CD14-positive monocyte (primary cell): ENCODE data around the gene SHC2. TPM values are rescaled to one million over a fixed set of nuclear protein-coding genes. Genes with fewer than 3 reads are reported as not detected.

Source experiments
- DNase-seq, 3 donors: peaks; one replicate each; pipeline ENCODE4 v3.0.0-alpha.2; 2011 to 2022
- H2AFZ ChIP-seq: 2 replicates; pipeline ENCODE4 v1.6.0; 2012; ENCODE audit warnings: mild to moderate bottlenecking, low read depth, low read length, inconsistent platforms; ENCODE audit not compliant: insufficient read depth, poor library complexity, severe bottlenecking
- H3K27ac ChIP-seq, 2 donors: 1 replicate in 1 of 2; 2 replicates in 1 of 2; pipeline ENCODE4 v1.5.1; 2012 to 2013; ENCODE audit warnings: low read length in 2 of 2, control low read depth in 1 of 2, inconsistent platforms in 1 of 2, low read depth in 1 of 2, mild to moderate bottlenecking in 1 of 2
- H3K27me3 ChIP-seq, 2 donors: one replicate each; pipeline versions ENCODE4 v1.6.0 to v1.6.1; 2011 to 2013; ENCODE audit warnings: low read length in 2 of 2; ENCODE audit not compliant: control insufficient read depth in 2 of 2, insufficient read depth in 2 of 2
- H3K36me3 ChIP-seq, 2 donors: replicated peaks in 1 of 2; 1 replicate in 1 of 2; 2 replicates in 1 of 2; pipeline versions ENCODE4 v1.5.1 to v1.6.1; 2012 to 2013; ENCODE audit warnings: low read length in 2 of 2, control low read depth in 1 of 2, inconsistent platforms in 1 of 2, mild to moderate bottlenecking in 1 of 2; ENCODE audit not compliant: insufficient read depth in 2 of 2, control insufficient read depth in 1 of 2
- H3K4me1 ChIP-seq, 2 donors: 1 replicate in 1 of 2; 2 replicates in 1 of 2; pipeline versions ENCODE4 v1.5.1 to v1.6.1; 2012 to 2013; ENCODE audit warnings: low read length in 2 of 2, control low read depth in 1 of 2, inconsistent platforms in 1 of 2, mild to moderate bottlenecking in 1 of 2, moderate library complexity in 1 of 2; ENCODE audit not compliant: insufficient read depth in 2 of 2, control insufficient read depth in 1 of 2
- H3K4me2 ChIP-seq: replicated peaks from 2 replicates; pipeline ENCODE3; 2012; ENCODE audit warnings: low read length, moderate library complexity, mild to moderate bottlenecking; ENCODE audit not compliant: poor library complexity, severe bottlenecking; ENCODE audit errors: extremely low read depth
- H3K4me3 ChIP-seq, 3 experiments: fragments of 200-600 bp in 1 of 3; sonication (generic) in 1 of 3; replicated peaks in 1 of 3; 1 replicate in 2 of 3; 2 replicates in 1 of 3; pipeline ENCODE4 v1.5.1; 2011 to 2013; ENCODE audit warnings: low read length in 3 of 3, mild to moderate bottlenecking in 3 of 3, control low read depth in 2 of 3, low read depth in 2 of 3, inconsistent platforms in 1 of 3, moderate library complexity in 1 of 3
- H3K79me2 ChIP-seq: 2 replicates; pipeline ENCODE4 v1.6.0; 2012; ENCODE audit warnings: mild to moderate bottlenecking, control low read depth, inconsistent platforms, low read length, moderate library complexity; ENCODE audit not compliant: insufficient read depth
- H3K9ac ChIP-seq: 2 replicates; pipeline ENCODE4 v1.6.0; 2017; ENCODE audit warnings: low read length, mild to moderate bottlenecking; ENCODE audit not compliant: insufficient read depth, poor library complexity, severe bottlenecking
- H3K9me3 ChIP-seq, 2 donors: replicated peaks in 1 of 2; 1 replicate in 1 of 2; 2 replicates in 1 of 2; pipeline versions ENCODE4 v1.5.1 to v1.6.1; 2012 to 2013; ENCODE audit warnings: low read length in 2 of 2, control low read depth in 1 of 2; ENCODE audit not compliant: control insufficient read depth in 1 of 2, insufficient read depth in 1 of 2
- H4K20me1 ChIP-seq: 2 replicates; pipeline ENCODE4 v1.6.0; 2012; ENCODE audit warnings: mild to moderate bottlenecking, low read length, control low read depth, moderate library complexity; ENCODE audit not compliant: insufficient read depth
- H3K27ac Mint-ChIP-seq, 7 donors: one replicate each; pipeline ENCODE4 v1.8.0; 2020; ENCODE audit warnings: mild to moderate bottlenecking in 7 of 7, mixed read lengths in 7 of 7, moderate library complexity in 6 of 7, inconsistent platforms in 2 of 7
- H3K27me3 Mint-ChIP-seq, 3 donors: one replicate each; pipeline ENCODE4 v1.8.0; 2021 to 2022; ENCODE audit warnings: low read depth in 3 of 3, mild to moderate bottlenecking in 3 of 3, mixed read lengths in 3 of 3, moderate library complexity in 3 of 3, inconsistent platforms in 1 of 3
- H3K36me3 Mint-ChIP-seq, 2 donors: one replicate each; pipeline ENCODE4 v1.8.0; 2020; ENCODE audit warnings: mixed read lengths in 2 of 2, inconsistent platforms in 1 of 2, mild to moderate bottlenecking in 1 of 2
- H3K4me1 Mint-ChIP-seq: one replicate; pipeline ENCODE4 v1.8.0; 2020; ENCODE audit warnings: mild to moderate bottlenecking, mixed read lengths
- H3K4me3 Mint-ChIP-seq, 2 donors: one replicate each; pipeline ENCODE4 v1.8.0; 2020; ENCODE audit warnings: mild to moderate bottlenecking in 2 of 2, mixed read lengths in 2 of 2, moderate library complexity in 1 of 2
- H3K9me3 Mint-ChIP-seq, 7 donors: one replicate each; pipeline ENCODE4 v1.8.0; 2020 to 2022; ENCODE audit warnings: mixed read lengths in 7 of 7, mild to moderate bottlenecking in 6 of 7, moderate library complexity in 6 of 7, inconsistent platforms in 2 of 7
- WGBS: methylation state at CpG from one replicate; pipeline ENCODE4 v1.1.5; 2013; ENCODE audit warnings: missing lambda C conversion rate; ENCODE audit not compliant: insufficient coverage; 5-methylcytosine and 5-hydroxymethylcytosine counted together
- intact Hi-C, 2 donors: fragments of 100-400 bp; cut with micrococcal nuclease; formaldehyde crosslinking; loops; one replicate each; pipeline versions ENCODE4 v1.15.0 to v1.15.1; 2023
- polyA plus RNA-seq, 3 donors: library from polyadenylated mRNA; depleted of rRNA in 1 of 3; unstranded in 2 of 3; stranded (reverse) in 1 of 3; fragments of 300-500 nt in 2 of 3; fragments of >200 nt in 1 of 3; fragmentation: Illumina TruSeq in 2 of 3; gene quantifications; 1 replicate in 2 of 3; 2 replicates in 1 of 3; pipeline ENCODE4 v1.2.3, GENCODE V29; 2012 to 2021
- TF ChIP-seq, protein P1 (sequence below): fragments of 200-600 bp; IDR thresholded peaks from one replicate; pipeline ENCODE4 v1.8.0; 2022; ENCODE audit warnings: antibody characterized with exemption, mild to moderate bottlenecking

The SHC2 gene
- polyA plus RNA-seq, 3 donors, result not detected

DNA sequence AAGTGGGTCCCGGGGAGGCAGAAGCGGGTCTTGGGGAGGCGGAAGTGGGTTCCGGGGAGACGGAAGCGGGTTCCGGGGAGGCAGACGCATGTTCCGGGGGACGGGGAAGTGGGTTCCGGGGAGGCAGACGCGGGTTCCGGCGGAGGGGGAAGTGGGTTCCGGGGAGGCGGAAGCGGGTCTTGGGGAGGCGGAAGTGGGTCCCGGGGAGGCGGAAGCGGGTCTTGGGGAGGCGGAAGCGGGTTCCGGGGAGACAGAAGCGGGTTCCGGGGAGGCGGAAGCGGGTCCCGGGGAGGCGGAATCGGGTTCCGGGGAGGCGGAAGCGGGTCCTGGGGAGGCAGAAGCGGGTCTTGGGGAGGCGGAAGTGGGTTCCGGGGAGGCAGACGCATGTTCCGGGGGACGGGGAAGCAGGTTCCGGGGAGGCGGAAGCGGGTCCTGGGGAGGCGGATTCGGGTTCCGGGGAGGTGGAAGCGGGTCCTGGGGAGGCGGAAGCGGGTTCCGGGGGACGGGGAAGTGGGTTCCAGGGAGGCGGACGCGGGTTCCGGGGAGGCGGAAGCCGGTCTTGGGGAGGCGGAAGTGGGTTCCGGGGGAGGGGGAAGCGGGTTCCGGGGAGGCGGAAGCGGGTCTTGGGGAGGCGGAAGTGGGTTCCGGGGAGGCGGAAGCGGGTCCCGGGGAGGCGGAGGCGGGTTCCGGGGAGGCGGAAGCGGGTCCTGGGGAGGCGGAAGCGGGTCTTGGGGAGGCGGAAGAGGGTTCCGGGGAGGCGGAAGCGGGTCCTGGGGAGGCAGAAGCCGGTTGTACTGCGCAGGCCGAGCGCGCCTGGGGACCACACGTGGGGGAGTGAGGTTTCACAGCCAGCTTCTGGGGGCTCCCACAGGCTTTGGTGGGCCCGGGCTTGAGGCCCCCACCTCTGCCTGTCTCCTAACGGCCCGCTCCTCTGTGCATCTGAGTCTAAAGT lies 2.5 kb downstream of the SHC2 start:
- Mint-ChIP-seq H3K9me3 (peaks cover 0 to 28% (median 14%) of the 10 kb centered on the region in 7 donors), H3K36me3 (no peaks in the 10 kb centered on the region), H3K4me3 (no peak overlapping the region), H3K27me3 (peaks cover 31 to 53% (median 32%) of the 10 kb centered on the region in 3 donors), H3K27ac (no peak overlapping the region), H3K4me1 (peaks cover 2% of the 10 kb centered on the region)
- no peak overlapping the region for H3K4me3 ChIP-seq
- WGBS, result 96% methylated on average over 80 of the region's 89 CpGs
- peaks cover 14 to 32% of the 10 kb centered on the region in 2 donors for H3K27me3 ChIP-seq
- H2AFZ ChIP-seq, result no peak overlapping the region
- no peak overlapping the region for H3K4me2 ChIP-seq
- no peaks in the 10 kb centered on the region for H3K36me3 ChIP-seq
- no peaks in the 10 kb centered on the region for H3K4me1 ChIP-seq
- H3K27ac ChIP-seq, result no peak overlapping the region
- peaks cover 3 to 10% of the 10 kb centered on the region in 2 donors for H3K9me3 ChIP-seq
- H3K79me2 ChIP-seq, result no peaks in the 10 kb centered on the region
- TF ChIP-seq, protein P1, sequence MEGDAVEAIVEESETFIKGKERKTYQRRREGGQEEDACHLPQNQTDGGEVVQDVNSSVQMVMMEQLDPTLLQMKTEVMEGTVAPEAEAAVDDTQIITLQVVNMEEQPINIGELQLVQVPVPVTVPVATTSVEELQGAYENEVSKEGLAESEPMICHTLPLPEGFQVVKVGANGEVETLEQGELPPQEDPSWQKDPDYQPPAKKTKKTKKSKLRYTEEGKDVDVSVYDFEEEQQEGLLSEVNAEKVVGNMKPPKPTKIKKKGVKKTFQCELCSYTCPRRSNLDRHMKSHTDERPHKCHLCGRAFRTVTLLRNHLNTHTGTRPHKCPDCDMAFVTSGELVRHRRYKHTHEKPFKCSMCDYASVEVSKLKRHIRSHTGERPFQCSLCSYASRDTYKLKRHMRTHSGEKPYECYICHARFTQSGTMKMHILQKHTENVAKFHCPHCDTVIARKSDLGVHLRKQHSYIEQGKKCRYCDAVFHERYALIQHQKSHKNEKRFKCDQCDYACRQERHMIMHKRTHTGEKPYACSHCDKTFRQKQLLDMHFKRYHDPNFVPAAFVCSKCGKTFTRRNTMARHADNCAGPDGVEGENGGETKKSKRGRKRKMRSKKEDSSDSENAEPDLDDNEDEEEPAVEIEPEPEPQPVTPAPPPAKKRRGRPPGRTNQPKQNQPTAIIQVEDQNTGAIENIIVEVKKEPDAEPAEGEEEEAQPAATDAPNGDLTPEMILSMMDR, result no peak
- no peaks in the 10 kb centered on the region for H4K20me1 ChIP-seq
- H3K9ac ChIP-seq, result no peak overlapping the region
- intact Hi-C loops, result no loop called here
- DNase-seq, result no peak

DNA sequence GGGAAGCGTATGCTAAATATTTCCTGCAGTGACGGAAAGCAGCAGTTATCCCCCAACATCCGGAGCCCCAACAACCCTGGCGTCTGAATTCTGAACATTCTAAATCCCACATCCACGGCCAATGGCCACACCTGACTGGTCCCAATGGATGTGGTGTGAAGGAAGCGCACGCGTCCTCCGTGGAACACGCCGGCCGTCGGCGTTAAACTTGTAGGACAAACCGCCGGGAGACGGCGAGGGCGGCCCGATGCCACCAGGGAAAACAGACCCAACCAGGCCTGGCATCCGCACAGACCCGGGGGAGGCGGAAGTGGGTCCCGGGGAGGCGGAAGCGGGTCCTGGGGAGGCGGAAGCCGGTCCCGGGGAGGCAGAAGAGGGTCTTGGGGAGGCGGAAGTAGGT lies 3.2 kb downstream of the SHC2 start:
- peaks cover 2% of the 10 kb centered on the region for H3K4me1 Mint-ChIP-seq
- H3K4me3 Mint-ChIP-seq, result peak overlapping the region in 1 of 2 donors; percentile 12
- intact Hi-C loops, result no loop called here
- Histone ChIP-seq H3K9me3 (peaks cover 5 to 10% of the 10 kb centered on the region in 2 donors), H2AFZ (no peak overlapping the region), H3K4me2 (no peak overlapping the region), H3K27me3 (peaks cover 13 to 29% of the 10 kb centered on the region in 2 donors), H3K79me2 (no peaks in the 10 kb centered on the region), H3K4me1 (no peaks in the 10 kb centered on the region), H3K36me3 (no peaks in the 10 kb centered on the region), H3K4me3 (no peak overlapping the region), H4K20me1 (no peaks in the 10 kb centered on the region), H3K27ac (no peak overlapping the region), H3K9ac (no peak overlapping the region)
- 96% methylated on average over 24 of the region's 30 CpGs for WGBS
- peaks cover 24 to 48% (median 28%) of the 10 kb centered on the region in 3 donors for H3K27me3 Mint-ChIP-seq
- TF ChIP-seq, protein P1, result no peak
- no peak overlapping the region for H3K27ac Mint-ChIP-seq
- peaks cover 0 to 29% (median 15%) of the 10 kb centered on the region in 7 donors for H3K9me3 Mint-ChIP-seq
- DNase-seq, result no peak
- H3K36me3 Mint-ChIP-seq, result no peaks in the 10 kb centered on the region
